Uterus (tissue), 2 donors: ENCODE data around the gene GRIN2D.

Experiments
- CTCF ChIP-seq, 4 experiments: fragments of 200-600 bp in 2 of 4; fragments of 450-650 bp in 2 of 4; sonication (generic) in 2 of 4; IDR thresholded peaks; one replicate each; pipeline ENCODE4 v1.5.1; 2016 to 2019; ENCODE audit warnings: antibody characterized with exemption in 4 of 4, mild to moderate bottlenecking in 2 of 4, moderate library complexity in 1 of 4
- POLR2A ChIP-seq, 2 donors: fragments of 450-650 bp; IDR thresholded peaks; one replicate each; pipeline ENCODE4 v1.6.1; 2016; ENCODE audit warnings: antibody characterized with exemption in 2 of 2, mild to moderate bottlenecking in 1 of 2, moderate library complexity in 1 of 2

- no peak for TF ChIP-seq CTCF (IDR thresholded peaks at IDR 0.05)
- TF ChIP-seq POLR2A (IDR thresholded peaks at IDR 0.05): no peak
Measured at GRCh38 chr19:48436586-48436985, 43.1 kb downstream of the GRIN2D start.
